GM21737 (cell line): Measurements from ENCODE around the gene DYSF.

ENCODE experiments used
- ATAC-seq: cut with Tn5 transposase; IDR thresholded peaks from one replicate; pipeline ENCODE4 v1.9.1; 2021; ENCODE audit warnings: mild to moderate bottlenecking, moderate library complexity; ENCODE audit not compliant: unreplicated experiment

DYSF gene

DNA sequence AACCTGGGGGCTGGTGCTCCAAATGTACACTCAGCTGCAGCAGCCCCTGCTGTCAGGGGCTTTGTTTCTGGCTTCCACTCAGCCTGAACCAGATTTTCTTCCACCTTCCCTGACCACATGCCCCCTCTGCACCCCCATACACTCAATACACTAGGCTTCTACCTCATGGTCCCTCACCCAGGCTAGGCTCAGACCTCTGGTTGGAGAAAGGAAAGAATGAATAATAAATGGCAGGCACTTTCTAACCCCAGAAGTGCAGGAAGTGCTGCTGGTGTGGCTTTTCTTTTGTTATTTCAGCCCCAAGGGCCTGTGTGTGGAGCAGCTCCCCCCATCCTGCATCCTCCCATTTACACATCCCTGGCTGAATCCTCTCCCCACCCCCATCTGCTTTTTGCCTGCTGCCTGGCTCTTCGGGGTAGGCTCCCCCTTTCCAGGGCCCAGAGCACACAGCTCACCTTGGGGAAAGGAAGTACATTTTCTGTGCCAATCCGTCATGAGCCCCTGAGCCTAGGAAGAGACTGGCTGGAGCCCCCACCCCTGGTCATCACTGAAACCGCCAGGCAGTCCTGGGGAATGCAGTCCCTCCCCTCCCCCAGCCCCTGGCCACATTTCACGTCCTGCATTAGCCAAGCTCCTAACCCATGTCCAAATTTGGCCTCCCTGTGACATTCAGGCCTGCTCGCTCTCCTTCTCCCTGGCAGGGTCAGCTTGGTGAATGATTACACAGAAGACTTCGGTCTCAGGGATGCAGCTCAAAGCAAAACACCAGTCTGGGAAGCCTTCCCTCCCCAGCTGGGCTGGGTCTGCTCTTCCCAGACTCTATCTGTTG lies 2.6 kb downstream of the DYSF start:
- no peak for ATAC-seq

DNA sequence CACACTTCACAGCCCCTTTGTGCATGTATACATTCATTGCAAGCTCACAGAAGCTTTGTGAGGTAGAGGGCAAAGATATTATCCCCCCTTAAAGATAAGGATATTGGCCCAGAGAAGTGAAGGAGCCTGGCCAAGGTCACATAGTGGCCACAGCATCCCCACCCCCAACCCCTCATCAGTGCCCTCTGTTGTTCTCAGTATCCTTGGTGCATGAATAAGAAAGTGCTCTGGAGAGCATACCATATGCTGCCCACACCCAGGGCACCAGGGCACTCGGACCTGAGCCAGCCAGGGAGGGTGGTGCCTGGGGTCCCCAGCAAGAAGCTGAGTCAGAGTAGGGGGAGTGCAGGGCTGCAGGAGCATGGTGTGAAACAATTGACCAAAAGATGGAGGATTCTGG lies 3.3 kb downstream of the DYSF start:
- no peak for ATAC-seq

DNA sequence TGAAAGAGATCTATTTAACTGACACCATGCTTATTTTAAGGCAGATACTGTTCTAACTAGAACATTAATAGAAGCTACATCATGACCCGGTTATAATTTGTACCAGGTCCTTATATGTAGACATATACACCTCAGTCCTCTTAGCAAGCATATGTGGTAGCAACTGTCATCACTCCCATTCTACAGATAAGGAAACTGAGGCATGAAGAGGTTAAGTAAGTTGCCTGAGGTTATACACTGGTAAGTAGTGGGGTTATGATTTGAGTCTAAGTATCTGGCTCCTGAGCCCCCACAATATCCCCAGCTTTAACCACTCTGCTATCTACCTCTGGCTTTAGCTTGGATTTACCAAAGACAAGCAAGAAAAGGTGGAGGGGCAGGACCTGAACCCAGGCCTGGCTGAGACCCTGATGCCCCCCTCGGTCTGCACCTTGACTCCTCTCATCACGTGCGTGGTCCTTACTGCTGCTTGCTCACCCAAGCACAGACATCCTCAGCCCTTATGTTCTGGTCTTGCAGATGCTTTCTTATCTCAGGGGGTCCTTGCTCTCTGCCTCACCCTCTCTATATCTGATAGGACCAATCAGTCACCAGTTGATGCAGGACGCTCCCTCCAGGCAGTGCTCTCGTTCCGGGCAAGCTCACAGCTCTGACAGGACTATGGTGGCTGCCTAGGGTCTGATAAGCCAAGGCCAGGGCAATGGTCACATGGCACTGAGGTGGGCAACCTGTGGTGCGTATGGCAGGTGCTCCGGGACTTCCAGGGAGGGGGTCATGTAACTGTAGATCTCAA lies 4.0 kb downstream of the DYSF start:
- ATAC-seq = no peak

DNA sequence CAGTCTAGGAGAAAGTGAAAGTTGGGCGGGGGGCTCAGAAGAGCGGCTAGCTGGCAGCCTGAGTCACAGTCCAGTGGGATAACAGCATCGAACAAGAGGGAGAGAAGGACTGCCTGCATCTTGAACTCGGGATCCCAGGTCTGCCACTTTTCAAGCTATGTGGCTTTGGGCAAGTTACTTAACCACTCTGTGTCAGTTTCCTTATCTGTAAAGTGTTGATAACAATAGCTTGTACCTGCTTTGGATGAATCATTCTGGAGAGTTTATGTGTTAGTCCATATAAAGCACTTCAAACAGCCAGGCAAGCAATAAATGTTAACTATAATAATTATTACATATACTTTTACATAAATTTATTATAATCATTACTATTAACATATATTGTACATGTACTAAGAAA lies 4.6 kb downstream of the DYSF start:
- no peak for ATAC-seq

DNA sequence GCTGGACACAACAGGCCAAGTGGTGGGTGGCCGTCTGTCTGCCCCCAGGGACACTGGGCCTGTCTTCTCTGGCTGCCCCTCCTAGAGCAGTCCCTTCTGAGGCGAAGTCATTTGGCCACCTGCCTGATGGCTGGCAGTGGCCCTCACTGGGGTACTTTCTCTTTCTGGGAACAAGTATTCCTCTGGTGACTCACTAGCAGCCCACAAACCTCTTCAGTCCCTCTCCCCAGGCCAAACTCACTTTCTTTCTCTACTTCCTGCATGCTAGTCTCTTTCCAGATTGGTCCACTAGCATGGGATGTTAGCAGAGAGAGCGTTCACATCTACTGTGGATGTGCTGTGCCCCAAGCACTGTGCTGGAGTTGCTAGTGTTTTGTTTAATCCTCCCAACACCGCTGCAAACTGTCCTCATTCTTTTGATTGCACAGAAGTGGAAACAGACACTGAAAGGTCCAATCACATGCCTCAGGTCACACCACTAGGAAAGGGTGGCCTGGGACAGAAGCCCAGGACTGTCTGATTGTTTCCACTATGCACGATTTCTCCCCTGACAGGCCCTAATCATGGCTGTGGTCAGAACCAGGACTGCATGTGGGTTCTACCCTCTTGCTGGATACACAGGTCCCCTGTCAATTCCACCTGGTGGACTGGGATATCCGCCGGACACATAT lies 5.2 kb downstream of the DYSF start:
- no peak for ATAC-seq

DNA sequence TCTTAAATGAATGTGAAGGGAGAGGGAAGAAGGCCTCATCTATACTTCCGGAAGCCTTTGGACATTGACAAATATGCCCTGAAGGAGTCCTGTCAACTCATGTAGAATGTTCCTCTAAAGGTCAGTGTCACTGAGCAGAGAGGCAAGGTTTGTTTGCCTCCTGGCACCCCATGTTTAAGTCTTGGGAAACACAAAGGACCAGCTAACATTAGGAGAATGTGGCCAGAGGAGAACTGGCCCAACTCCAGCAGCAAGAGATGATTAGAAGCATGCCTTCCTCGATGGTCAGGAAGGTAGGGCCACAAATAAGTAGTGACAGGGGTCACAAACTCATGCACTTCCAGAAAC lies 5.7 kb downstream of the DYSF start:
- ATAC-seq = no peak

DNA sequence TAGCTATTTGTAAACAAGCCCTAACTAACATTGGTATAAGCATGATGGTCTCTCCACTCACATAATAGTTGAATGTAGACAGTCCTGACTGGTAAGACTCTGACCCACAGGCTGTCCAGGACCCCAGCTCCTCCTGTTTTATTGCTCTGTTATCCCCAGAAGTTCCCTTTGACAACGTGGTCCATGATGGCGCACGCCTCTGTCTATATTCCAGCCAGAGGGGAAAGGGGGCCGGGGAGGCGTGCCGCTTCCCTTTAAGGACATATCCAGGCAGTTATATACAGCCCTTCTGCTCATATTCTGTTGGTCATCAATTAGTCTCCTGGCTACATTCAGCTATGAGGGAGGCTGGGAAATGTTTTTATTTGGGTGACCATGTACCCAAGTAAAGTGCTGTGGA lies 6.7 kb downstream of the DYSF start:
- ATAC-seq = no peak

DNA sequence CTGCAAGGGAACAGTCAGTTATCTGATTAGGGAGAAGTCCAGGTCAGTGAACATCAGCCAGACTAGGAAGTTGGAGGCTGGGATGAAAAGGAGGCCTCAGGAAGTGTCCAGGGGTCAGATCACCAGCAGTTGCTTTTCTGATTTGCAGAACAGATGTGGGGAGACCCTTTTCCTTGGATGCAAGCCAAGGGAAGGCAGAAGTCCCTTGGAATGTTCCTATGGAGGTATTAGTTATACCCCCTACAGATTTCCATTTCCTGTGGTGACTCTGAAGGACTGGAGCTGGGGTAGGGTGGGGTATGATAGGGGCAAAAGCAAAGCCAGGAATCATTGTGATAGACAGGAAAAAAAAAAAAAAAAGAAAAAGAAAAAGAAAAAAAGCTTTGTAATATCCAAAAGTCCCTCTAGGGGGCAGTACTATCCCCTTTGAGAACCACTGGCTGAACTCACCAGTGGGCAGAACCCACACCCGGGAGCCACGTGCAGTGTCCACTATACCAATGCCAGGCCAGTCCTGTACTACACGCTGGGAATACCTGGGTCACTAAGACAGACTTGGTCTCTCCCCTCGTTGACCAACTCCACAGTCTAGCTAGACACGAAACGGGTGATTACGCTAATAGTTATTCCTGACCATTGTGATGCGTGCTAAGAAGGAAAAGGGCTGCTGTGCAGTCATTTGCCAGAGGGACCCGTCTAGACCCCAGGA lies 7.4 kb downstream of the DYSF start:
- ATAC-seq = no peak

DNA sequence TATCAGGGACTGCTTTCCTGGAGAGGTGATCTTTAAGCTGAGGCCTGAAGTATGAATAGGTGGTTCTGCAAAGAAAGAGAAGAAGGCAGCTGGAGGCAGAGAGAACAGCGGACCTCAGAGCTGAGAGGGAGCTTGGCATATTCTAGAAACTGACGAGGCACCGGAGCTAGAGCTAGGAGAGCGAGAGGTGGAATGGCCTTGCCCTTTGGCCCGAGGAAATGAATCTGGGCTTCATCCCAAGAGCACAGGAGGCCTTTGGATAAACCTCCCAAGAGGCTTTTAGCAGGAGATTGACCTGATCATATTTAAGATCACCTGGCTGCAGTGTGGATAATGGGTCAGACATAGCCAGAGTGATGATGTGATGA lies 7.9 kb downstream of the DYSF start:
- no peak for ATAC-seq

DNA sequence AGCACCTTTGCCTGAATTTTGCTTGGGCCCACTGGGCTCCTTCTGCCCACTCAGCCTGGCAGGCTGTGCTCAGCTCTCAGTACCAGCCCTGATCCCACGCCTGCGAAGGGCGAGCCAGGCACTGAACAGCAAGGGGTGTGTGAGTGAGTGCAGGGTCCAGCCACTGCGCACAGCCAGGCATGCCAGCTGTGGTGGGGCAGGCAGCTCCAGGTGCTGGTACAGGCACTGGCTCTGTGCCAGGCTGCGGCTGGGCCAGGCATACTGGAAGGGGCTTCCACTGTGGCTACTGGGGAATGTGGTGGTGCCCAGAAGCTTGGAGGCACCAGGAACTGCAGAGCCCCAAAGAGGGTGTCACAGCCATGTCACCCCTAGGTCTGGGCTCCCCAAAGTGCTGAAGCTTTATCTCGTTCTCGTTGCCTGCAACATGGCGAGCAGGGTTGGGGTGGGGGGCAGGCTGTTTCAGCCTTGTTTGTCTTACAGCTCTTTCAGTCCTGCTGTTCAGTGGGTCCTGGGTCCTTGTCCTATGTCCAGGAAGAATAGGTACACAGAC lies 8.8 kb downstream of the DYSF start:
- ATAC-seq = no peak

DNA sequence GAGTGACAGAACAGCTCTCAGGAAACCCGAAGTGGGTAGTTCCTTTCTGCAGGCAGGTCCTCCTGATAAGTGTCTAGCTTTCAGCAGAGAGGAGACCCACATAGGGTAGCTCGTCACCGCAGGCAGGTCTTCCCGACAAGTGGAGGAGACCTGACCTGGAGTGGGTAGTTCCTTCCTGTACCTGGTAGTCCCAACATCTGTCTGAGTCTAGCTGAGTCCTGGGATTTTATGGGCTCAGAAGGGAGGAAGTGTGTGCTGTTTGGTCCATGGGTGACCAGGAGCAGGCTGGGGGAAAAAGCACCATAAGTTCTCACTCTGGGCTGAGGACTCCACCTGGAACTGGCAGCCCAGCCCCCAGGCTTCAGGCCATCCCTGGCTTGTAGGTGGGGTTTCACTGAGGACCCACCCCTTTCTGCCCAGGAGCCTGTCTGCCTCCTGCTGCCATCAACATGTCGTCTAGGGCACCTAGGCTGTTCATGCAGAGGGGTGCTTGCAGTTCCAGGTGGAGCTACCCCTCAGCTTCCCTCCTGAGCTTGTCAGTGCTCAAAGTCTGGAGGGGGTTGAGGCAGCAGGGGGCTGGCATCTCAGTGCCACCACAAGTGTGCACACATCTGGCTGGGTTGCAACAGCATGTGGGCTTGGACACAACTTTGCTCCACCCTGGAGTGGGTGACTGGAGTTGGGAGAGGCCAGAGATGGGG lies 9.4 kb downstream of the DYSF start:
- no peak for ATAC-seq

DNA sequence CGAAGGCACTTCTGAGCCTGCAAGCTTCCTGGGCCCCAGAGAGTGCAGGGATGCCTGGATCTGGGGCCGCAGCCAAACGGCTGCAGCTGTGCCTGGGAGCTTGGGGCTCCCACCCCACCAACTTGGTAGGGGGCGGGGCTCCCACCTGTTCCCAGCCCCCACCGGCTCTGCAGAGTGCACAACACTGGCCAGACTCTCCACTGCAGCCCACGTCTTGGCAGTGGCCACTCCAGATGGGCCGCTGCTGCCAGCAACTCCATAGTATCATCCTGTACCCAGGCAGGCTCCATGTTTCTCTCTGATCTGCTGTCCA lies 9.9 kb downstream of the DYSF start:
- no peak for ATAC-seq

DNA sequence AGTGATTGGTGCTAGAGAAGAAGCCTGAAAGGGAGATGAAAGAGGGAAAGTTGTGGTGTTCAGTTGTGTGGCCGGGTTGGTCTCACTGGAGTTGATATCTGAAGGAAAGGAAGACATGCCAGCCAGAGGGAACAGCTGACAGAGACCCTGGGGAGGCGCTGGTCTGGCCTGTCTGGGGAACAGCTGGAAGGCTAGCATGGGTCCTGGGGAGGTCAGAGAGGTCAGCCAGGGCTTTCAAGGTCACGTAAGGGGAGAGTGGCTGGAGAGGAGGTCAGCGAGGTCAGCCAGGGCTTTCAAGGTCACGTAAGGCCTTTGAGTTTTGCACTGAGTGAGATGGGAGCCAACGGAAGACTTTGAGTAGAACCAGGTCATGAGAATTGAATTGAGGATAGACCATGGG lies 11.0 kb downstream of the DYSF start:
- no peak for ATAC-seq

DNA sequence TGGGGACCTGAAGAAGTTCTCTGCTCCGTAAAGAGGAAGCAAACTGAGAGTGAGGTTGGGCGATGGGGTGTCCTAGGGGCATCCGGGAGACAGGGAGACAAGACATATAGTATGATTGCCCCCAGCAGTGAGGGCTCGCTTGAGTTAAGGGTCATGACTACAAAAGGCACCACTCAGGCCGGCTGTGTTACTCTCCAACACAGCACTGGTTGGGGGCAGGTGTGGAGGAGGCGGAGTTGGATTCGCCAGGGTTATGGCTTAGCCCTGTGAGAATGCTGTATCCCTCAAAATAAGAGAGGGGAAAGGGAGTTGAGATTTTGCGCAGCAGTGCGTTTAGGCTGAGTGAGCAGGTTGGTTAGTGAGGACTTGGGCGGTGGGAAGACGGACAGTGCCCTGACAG lies 12.0 kb downstream of the DYSF start:
- ATAC-seq = no peak

DNA sequence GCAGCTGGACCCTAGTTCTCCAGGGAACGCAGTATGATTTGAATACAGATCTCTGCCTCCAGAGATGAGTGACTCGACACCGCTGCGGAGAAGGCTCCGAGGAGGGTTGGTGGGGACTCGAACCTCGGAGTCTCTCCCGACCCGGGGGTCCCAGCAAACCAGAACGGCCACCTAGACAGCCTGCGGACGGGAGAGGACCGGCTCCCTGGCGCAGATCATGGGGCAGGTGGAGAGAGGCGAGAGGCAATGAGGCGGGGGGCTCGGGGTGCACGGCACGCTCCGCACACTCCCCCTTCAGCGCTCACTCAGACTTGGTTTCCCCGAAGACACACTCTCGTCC lies 12.6 kb downstream of the DYSF start:
- ATAC-seq = no peak

DNA sequence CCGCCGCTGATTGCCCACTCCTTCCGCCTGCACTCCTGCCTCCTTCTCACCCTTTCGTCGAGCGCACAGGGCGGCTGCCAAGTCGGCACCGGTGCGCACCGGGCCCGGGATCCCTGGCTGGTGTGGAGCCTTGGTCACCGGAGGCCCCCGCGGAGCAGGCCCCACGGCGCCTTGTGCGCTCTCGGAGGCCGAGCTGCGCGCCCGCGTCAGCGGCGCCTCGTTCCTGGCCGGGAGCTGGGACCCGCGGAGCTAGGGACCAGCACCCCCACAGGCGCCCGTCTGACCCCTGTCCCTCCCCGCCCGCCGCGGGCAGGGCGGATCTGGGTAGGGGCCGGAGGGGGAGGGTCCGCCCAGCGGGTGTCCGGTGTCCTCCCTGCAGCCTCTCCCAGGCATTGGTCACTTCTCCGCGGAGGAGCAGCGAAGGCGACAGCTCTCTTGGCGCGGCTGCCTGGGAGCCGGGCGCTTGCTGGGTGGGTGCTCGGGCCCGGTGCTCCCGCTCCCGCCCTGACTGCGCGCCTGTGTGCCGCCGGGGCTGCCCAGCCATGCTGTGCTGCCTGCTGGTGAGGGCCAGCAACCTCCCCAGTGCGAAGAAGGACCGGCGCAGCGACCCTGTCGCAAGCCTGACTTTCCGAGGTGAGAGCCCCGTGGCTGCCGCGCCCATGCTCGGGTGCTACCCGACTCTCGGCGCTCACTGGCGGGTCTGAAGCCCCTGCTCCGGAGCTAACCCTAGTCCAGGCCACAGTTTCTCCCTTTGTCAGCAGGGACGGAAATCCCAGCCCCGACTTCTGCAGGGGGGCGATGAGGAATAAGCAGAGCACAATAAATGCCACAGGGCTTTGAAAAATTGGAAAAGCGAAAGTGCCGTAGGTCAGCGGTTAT lies 13.2 kb downstream of the DYSF start:
- ATAC-seq = no peak

DNA sequence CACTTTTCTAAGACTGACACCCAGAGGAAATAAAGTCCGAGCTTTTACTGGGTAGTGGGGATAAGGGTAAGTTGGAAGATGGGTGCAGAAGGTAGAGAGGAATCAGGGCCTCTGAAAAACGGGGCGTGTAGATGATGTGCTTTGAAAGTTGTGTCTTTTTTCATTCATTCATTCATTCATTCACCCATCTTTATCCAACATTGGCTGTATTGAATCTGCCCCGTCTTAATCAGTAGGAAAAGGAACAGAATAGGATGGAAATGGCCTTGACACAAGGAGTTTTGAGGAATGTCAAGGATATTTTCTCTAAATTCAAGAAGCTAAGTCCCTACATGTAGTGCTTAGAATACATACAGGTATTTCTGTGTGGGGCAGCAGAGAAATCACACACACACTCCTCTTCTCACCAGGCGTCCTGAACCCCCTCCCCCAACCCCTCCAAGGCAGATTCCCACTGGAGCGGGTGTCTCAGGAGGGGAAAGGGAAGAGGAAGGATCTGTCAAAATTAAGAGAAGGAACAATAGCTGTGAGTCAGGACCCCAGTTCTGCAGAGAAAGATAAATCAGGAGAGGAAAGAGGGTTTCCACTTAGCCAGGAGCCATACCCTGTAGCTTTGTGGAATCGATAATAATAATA lies 13.9 kb downstream of the DYSF start:
- ATAC-seq = no peak

DNA sequence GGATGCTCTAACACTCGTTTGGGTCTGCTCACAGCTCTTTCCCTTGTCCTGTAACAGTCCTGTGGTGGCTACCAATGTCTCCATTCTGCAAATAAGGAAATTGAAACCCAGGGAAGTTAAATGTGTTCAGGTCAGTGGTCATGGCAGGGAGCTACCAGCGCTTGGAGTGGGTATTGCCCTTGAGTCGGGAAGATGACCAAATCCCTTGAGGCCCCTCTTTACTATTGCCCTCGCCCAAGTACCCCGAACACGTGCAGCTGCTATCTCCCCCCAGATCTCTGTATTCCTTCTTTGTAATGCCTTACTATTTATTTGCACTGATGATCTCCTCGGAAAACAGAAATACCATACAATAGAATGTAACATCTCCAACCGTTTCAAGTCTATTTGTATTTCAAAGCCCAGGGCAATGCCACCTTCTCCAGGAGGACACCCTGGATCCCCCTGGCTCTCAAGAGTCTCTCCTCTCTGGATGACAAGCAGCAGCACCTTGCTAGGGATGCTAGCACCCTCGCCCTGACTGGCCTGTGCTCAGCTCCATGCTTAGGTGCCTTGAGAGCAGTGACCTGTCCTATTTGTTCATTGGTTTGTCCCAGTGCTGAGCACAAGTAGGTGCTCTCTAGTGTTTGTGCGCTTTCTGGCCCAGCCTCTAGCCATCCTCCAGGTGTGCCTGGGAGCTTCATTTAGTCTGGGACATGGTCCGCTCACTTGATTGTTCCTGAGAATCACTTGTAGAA lies 15.1 kb downstream of the DYSF start:
- ATAC-seq = no peak
